Adrenal gland (tissue), 12 donors: ENCODE results near the gene CDC25B. TPM values are rescaled to one million over a fixed set of nuclear protein-coding genes. Genes with fewer than 3 reads are reported as not detected.
A peak's percentile ranks its signal among the peaks of the same experiment; 100 is the strongest.

Experiments used
- DNase-seq, 7 donors: peaks; one replicate each; pipeline ENCODE4 v3.0.0-alpha.2; 2019 to 2020
- H3K27ac ChIP-seq, 5 donors: fragments of 200-600 bp; sonication (generic) in 4 of 5; 1 replicate in 3 of 5; 2 replicates in 2 of 5; pipeline versions ENCODE4 v1.5.1 to v1.8.0; 2016 to 2020; ENCODE audit warnings: mild to moderate bottlenecking in 1 of 5
- H3K27me3 ChIP-seq: fragments of 200-600 bp; 2 replicates; pipeline ENCODE4 v1.8.0; 2021
- H3K36me3 ChIP-seq, 2 donors: fragments of 200-600 bp; replicated peaks in 1 of 2; 1 replicate in 1 of 2; 2 replicates in 1 of 2; pipeline versions ENCODE4 v1.5.1 to v1.8.0; 2018 to 2022
- H3K4me1 ChIP-seq, 2 donors: fragments of 200-600 bp; replicated peaks in 1 of 2; 1 replicate in 1 of 2; 2 replicates in 1 of 2; pipeline versions ENCODE4 v1.5.1 to v1.8.0; 2018 to 2021
- H3K4me3 ChIP-seq, 4 donors: fragments of 200-600 bp; sonication (generic) in 3 of 4; one replicate each; pipeline ENCODE4 v1.5.1; 2016 to 2018
- H3K9me3 ChIP-seq, 3 donors: fragments of 200-600 bp; sonication (generic) in 1 of 3; replicated peaks in 1 of 3; 1 replicate in 2 of 3; 2 replicates in 1 of 3; pipeline versions ENCODE4 v1.5.1 to v1.8.0; 2016 to 2021
- CTCF ChIP-seq, 6 experiments: fragments of 450-650 bp in 4 of 6; fragments of 200-600 bp in 2 of 6; sonication (generic) in 1 of 6; IDR thresholded peaks; 1 replicate in 5 of 6; 2 replicates in 1 of 6; pipeline versions ENCODE4 v1.5.1 to v1.8.0; 2016 to 2021; ENCODE audit warnings: antibody characterized with exemption in 6 of 6, mild to moderate bottlenecking in 2 of 6, moderate library complexity in 1 of 6
- POLR2A ChIP-seq, 2 donors: fragments of 450-650 bp; IDR thresholded peaks; one replicate each; pipeline ENCODE4 v1.6.1; 2017; ENCODE audit warnings: antibody characterized with exemption in 2 of 2, mild to moderate bottlenecking in 2 of 2, moderate library complexity in 1 of 2
- WGBS, 4 donors: extraction: QIAGEN DNeasy Blood & Tissue Kit in 2 of 4; methylation state at CpG; one replicate each; pipeline versions ENCODE4 v1.1.5 to v1.1.7; 2013 to 2017; 5-methylcytosine and 5-hydroxymethylcytosine counted together
- intact Hi-C, 2 donors: fragments of 100-400 bp; cut with DNase I; formaldehyde crosslinking; loops; one replicate each; pipeline versions ENCODE4 v1.14.1 to v1.15.0; 2022 to 2023
- polyA plus RNA-seq, 3 donors: library from polyadenylated mRNA; stranded (reverse); fragments of 200-250 nt in 2 of 3; fragments of 350-450 nt in 1 of 3; fragmentation: Illumina TruSeq in 1 of 3; extraction: RNeasy Lipid Tissue Mini Kit (QIAGEN cat#74804) in 1 of 3; gene quantifications; one replicate each; pipeline ENCODE4 v1.2.3, GENCODE V29; 2013 to 2014
- total RNA-seq, 9 donors: library from RNA; depleted of rRNA in 4 of 9; stranded (reverse); fragments of >200 nt in 4 of 9; fragments of 120-200 nt in 1 of 9; fragmentation: NEBNext Ultra II Directional in 1 of 9; extraction: Animal tissue kit (Norgen Biotek cat#: 25700) in 1 of 9; gene quantifications; one replicate each; pipeline versions ENCODE4 v1.1.0 to v1.2.4, GENCODE V29; 2013 to 2023
- donor health status: healthy with polysubstance abuse.
- donor health status: Bipolar disorder and iron deficiency.
- donor health status: DM: yes; HTN: yes; CAD: no.
- donor health status: DM: no; HTN: no; CAD: no.
- donor health status: DM: no; HTN: no; CAD: no.
- donor health status: DM: yes; HTN: yes; CAD: no.

CDC25B gene
- total and polyA plus RNA-seq, 12 donors: 5.5 to 61.7 (median 14.7) TPM

GRCh38 chr20:3767110-3767426, 29.0 kb upstream of the CDC25B start:
- intact Hi-C loops: no loop called here
- TF ChIP-seq POLR2A (IDR thresholded peaks at IDR 0.05) (no peak), CTCF (IDR thresholded peaks at IDR 0.05) (no peak)
- no peaks in the 10 kb centered on the region for H3K27me3 ChIP-seq
- 0 to 2% (median 0%) methylated on average over 10 to 21 of the region's 21 CpGs for whole genome bisulfite sequencing, 4 donors
- DNase-seq: peak in 3 of 7 donors; percentile 41 to 71 (median 46)
- peak overlapping the region in 3 of 4 donors; percentile 49 to 81 (median 52) for H3K4me3 ChIP-seq
- H3K27ac ChIP-seq: peak overlapping the region in 2 of 5 donors; percentile 2 to 40
- H3K4me1 ChIP-seq: peaks cover 15 to 31% of the 10 kb centered on the region in 2 donors
- no peaks in the 10 kb centered on the region for H3K9me3 ChIP-seq
- H3K36me3 ChIP-seq: no peaks in the 10 kb centered on the region

GRCh38 chr20:3767427-3768341, 28.4 kb upstream of the CDC25B start, which contains the start of gene ADISSP:
Gene ADISSP, minus strand, starts transcription at chr20:3767753. Its CDS starts 7,653 bp downstream, at chr20:3760100.
- intact Hi-C loops: no loop called here
- H3K27ac ChIP-seq: peak within 1 kb of the TSS; percentile 85 to 94 (median 86)
- DNase-seq: peak; percentile 99
- H3K36me3 ChIP-seq: no peaks in the 10 kb centered on the region
- no peaks in the 10 kb centered on the region for H3K27me3 ChIP-seq
- no peaks in the 10 kb centered on the region for H3K9me3 ChIP-seq
- peaks cover 15 to 31% of the 10 kb centered on the region in 2 donors for H3K4me1 ChIP-seq
- H3K4me3 ChIP-seq: peak within 1 kb of the TSS; percentile 21 to 89 (median 70)
- TF ChIP-seq POLR2A (IDR thresholded peaks at IDR 0.05) (peak; percentile 26 to 69), CTCF (IDR thresholded peaks at IDR 0.05) (no peak)
- WGBS, 4 donors: 0% methylated on average over 15 to 80 of the region's 80 CpGs; no CpG with 5 or more reads in 1 of the 4 donors

GRCh38 chr20:3768342-3769130, 27.6 kb upstream of the CDC25B start:
- Histone ChIP-seq H3K36me3 (no peaks in the 10 kb centered on the region), H3K9me3 (no peaks in the 10 kb centered on the region), H3K4me3 (peak overlapping the region; percentile 21 to 89 (median 70)), H3K4me1 (peaks cover 15 to 31% of the 10 kb centered on the region in 2 donors), H3K27ac (peak overlapping the region; percentile 85 to 94 (median 86)), H3K27me3 (no peaks in the 10 kb centered on the region)
- peak; percentile 80 to 88 (median 83) for DNase-seq
- TF ChIP-seq POLR2A (IDR thresholded peaks at IDR 0.05) (peak in 1 of 2 donors; percentile 64), CTCF (IDR thresholded peaks at IDR 0.05) (peak; percentile 11 to 50 (median 46))
- intact Hi-C loops: no loop called here
- 1 to 10% (median 3%) methylated on average over 8 to 51 of the region's 51 CpGs for WGBS, 4 donors

GRCh38 chr20:3771552-3772058, 24.5 kb upstream of the CDC25B start:
- DNase-seq: no peak
- peaks cover 15 to 21% of the 10 kb centered on the region in 2 donors for H3K4me1 ChIP-seq
- intact Hi-C loops: no loop called here
- H3K36me3 ChIP-seq: no peaks in the 10 kb centered on the region
- no peaks in the 10 kb centered on the region for H3K27me3 ChIP-seq
- TF ChIP-seq CTCF (IDR thresholded peaks at IDR 0.05) (no peak), POLR2A (IDR thresholded peaks at IDR 0.05) (no peak)
- H3K9me3 ChIP-seq: no peaks in the 10 kb centered on the region
- no peak overlapping the region for H3K27ac ChIP-seq
- 58 to 77% (median 72%) methylated on average over 7 of the region's 7 CpGs for WGBS, 4 donors
- H3K4me3 ChIP-seq: no peak overlapping the region
